SHP77 (cell line): ENCODE measurements around the gene AVL9.
"Not testable (repeated sequence)": the region's sequence is repeated elsewhere in the genome, so short reads cannot be mapped to it uniquely, and the experiment has no call there.

ENCODE experiments used
- DNase-seq, 2 experiments: peaks; one replicate each; lab custom pipeline; 2025; lab: John Stamatoyannopoulos, UW

Gene AVL9

GRCh38 chr7:32637611-32638010 lies 142.3 kb downstream of the AVL9 start:
- not testable (repeated sequence) for DNase-seq
